Transverse colon (tissue), 4 donors: ENCODE data around the gene MIDN.

Experiments used
- CTCF ChIP-seq, 5 experiments: fragments of 200-600 bp in 3 of 5; fragments of 450-650 bp in 2 of 5; sonication (generic) in 3 of 5; IDR thresholded peaks; 1 replicate in 2 of 5; 2 replicates in 3 of 5; pipeline ENCODE4 v1.5.1; 2016 to 2017; ENCODE audit warnings: antibody characterized with exemption in 5 of 5, inconsistent platforms in 3 of 5, mild to moderate bottlenecking in 2 of 5, moderate library complexity in 1 of 5
- EP300 ChIP-seq: sonication (generic); formaldehyde crosslinking; IDR thresholded peaks from one replicate; pipeline ENCODE4 v1.6.1; 2017; ENCODE audit warnings: antibody characterized with exemption, low read depth
- POLR2A ChIP-seq: fragments of 450-650 bp; IDR thresholded peaks from one replicate; pipeline ENCODE4 v1.6.1; 2016; ENCODE audit warnings: antibody characterized with exemption, mild to moderate bottlenecking, moderate library complexity
- POLR2AphosphoS5 ChIP-seq, 3 donors: sonication (generic); formaldehyde crosslinking; IDR thresholded peaks; one replicate each; pipeline ENCODE4 v1.6.1; 2016; ENCODE audit warnings: antibody characterized with exemption in 3 of 3

DNA sequence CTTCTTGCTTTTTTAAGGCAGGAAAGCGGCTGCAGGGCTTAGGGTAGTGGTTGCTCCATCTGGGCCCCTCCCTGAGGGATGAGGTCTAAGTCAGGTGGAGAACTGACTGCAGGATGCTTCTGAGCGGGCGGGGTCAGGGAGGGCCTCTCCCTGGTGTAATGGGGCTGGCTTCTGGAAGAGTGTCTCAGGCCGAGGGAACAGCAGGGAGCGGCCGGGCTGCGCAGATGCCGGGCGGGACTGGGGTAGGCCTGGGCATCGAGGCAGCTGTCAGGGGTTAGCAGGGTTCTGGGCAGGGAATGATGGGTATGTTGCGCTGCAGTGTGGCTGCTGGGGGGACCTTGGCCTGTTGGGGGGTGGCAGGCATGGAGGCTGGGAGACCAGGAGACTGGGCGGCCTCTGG lies 29.7 kb downstream of the MIDN start:
- TF ChIP-seq CTCF (IDR thresholded peaks at IDR 0.05) (no peak), EP300 (no peak), POLR2AphosphoS5 (IDR thresholded peaks at IDR 0.05) (no peak), POLR2A (no peak)
